ENCODE measurements around the gene VPS9D1. TPM values are rescaled to one million over a fixed set of nuclear protein-coding genes. Genes with fewer than 3 reads are reported as not detected.

Gene VPS9D1
- total and polyA plus RNA-seq, 2 donors (not counting 1 experiment from before 2014, with no cell fraction given): 6.3 to 13.0 TPM

DNA sequence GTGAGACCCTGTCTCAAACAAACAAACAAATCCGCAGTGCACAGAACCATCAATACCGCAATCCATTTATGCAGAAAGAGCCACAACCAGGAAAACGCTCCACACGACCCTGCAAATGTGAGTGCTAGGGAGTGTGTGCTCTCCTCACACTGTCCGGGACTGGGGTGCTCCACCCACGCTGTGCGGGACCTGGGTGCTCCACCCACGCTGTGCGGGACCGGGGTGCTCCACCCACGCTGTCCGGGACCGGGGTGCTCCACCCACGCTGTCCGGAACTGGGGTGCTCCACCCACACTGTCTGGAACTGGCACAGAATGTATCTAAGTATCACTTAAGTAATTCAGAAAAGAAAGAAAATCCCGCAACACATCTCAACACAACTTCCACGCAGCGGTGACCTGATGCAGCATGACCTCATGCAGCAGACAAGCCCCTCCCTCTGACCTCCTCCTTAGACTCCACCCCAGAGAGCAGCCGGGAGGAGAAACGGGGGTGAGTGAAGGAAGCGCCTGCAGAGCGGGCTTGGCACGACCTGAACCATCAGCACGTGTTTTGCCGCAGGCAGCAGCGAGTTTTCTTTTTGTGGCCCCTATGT, 39.1 kb upstream of the VPS9D1 start:
- Histone ChIP-seq H4K20me1 (ENCODE audit: control insufficient read depth, extremely low read depth, insufficient read depth, low read length) (no peaks in the 10 kb centered on the region), H3K4me2 (ENCODE audit: extremely low read depth, insufficient read depth, low read length) (no peak overlapping the region), H3K36me3 (ENCODE audit: control insufficient read depth, insufficient read depth, low read length) (peaks cover 10% of the 10 kb centered on the region), H3K9ac (ENCODE audit: insufficient read depth, low read length) (no peak overlapping the region), H3K27ac (ENCODE audit: insufficient read depth, low read length) (no peak overlapping the region), H3K9me3 (ENCODE audit: control insufficient read depth, insufficient read depth, low read depth, low read length) (no peaks in the 10 kb centered on the region), H3K27me3 (ENCODE audit: control insufficient read depth, insufficient read depth, low read length) (no peaks in the 10 kb centered on the region), H2AFZ (ENCODE audit: low read length) (no peak overlapping the region), H3K79me2 (ENCODE audit: control insufficient read depth, insufficient read depth, low read length) (no peaks in the 10 kb centered on the region), H3K4me3 (replicated peaks in 1 of 4; ENCODE audit: control extremely low read depth in 1 of 4, insufficient read depth in 1 of 4, low read depth in 3 of 4, low read length in 4 of 4) (no peak overlapping the region), H3K4me1 (ENCODE audit: control insufficient read depth, extremely low read depth, insufficient read depth, low read length) (no peaks in the 10 kb centered on the region)
- DNase-seq (ENCODE audit: low read depth in 2 of 2): no peak
- TF ChIP-seq EZH2 (IDR thresholded peaks at IDR 0.05; ENCODE audit: low read length, missing control alignments): no peak
- TF ChIP-seq, protein P1, sequence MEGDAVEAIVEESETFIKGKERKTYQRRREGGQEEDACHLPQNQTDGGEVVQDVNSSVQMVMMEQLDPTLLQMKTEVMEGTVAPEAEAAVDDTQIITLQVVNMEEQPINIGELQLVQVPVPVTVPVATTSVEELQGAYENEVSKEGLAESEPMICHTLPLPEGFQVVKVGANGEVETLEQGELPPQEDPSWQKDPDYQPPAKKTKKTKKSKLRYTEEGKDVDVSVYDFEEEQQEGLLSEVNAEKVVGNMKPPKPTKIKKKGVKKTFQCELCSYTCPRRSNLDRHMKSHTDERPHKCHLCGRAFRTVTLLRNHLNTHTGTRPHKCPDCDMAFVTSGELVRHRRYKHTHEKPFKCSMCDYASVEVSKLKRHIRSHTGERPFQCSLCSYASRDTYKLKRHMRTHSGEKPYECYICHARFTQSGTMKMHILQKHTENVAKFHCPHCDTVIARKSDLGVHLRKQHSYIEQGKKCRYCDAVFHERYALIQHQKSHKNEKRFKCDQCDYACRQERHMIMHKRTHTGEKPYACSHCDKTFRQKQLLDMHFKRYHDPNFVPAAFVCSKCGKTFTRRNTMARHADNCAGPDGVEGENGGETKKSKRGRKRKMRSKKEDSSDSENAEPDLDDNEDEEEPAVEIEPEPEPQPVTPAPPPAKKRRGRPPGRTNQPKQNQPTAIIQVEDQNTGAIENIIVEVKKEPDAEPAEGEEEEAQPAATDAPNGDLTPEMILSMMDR (conservative IDR thresholded peaks at IDR 0.05 in 1 of 2, IDR thresholded peaks at IDR 0.05 in 1 of 2; ENCODE audit: low read depth in 1 of 2, low read length in 2 of 2): no peak

DNA sequence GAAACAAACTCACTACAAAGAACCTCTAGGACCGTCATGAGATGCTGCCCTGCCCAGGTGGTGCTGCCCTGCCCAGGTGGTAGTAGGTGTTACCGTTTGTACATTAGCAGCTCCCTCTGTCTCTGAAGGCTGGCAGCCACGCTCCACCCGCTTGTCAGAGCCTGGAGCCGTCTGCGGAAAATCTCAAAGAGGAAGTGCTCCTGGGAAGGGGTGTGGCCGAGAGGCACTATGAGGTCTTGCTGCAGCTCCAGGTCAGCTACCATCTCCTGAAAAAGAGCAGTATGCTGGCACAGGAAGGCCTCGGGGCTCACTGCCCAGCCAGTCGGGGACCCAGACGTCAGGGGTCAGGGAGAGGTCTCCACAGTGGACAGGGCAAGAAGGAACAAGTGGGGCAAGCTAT, 28.9 kb upstream of the VPS9D1 start:
- no peak overlapping the region for H3K27ac ChIP-seq (ENCODE audit: insufficient read depth, low read length)
- no peak for DNase-seq (ENCODE audit: low read depth in 2 of 2)

DNA sequence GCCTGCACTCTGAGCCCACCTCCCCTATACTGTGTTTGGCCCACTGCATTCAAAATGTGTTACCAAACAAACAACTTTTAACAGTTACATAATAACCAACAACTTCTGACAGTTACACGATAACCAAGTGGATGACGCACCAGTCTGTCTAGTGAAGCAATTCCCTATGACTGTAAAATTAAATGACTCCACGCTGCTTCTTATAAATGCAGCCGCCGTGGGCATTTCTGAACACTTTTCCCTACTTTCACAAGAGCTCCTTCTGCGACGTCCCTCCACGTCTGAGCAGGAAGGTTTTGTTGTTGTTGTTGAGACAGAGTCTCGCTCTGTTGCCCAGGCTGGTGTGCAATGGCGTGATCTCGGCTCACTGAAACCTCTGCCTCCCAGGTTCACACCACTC, 28.2 kb upstream of the VPS9D1 start:
- no peak overlapping the region for H3K27ac ChIP-seq (ENCODE audit: insufficient read depth, low read length)
- H2AFZ ChIP-seq (ENCODE audit: low read length): no peak overlapping the region
- no peaks in the 10 kb centered on the region for H3K27me3 ChIP-seq (ENCODE audit: control insufficient read depth, insufficient read depth, low read length)
- no peak overlapping the region for H3K4me3 ChIP-seq (replicated peaks in 1 of 4; ENCODE audit: control extremely low read depth in 1 of 4, insufficient read depth in 1 of 4, low read depth in 3 of 4, low read length in 4 of 4)
- H3K9me3 ChIP-seq (ENCODE audit: control insufficient read depth, insufficient read depth, low read depth, low read length): no peaks in the 10 kb centered on the region
- no peak overlapping the region for H3K9ac ChIP-seq (ENCODE audit: insufficient read depth, low read length)
- no peaks in the 10 kb centered on the region for H4K20me1 ChIP-seq (ENCODE audit: control insufficient read depth, extremely low read depth, insufficient read depth, low read length)
- DNase-seq (ENCODE audit: low read depth in 2 of 2): no peak
- TF ChIP-seq, protein P1 (conservative IDR thresholded peaks at IDR 0.05 in 1 of 2, IDR thresholded peaks at IDR 0.05 in 1 of 2; ENCODE audit: low read depth in 1 of 2, low read length in 2 of 2): no peak
- TF ChIP-seq EZH2 (IDR thresholded peaks at IDR 0.05; ENCODE audit: low read length, missing control alignments): no peak
- no peaks in the 10 kb centered on the region for H3K4me1 ChIP-seq (ENCODE audit: control insufficient read depth, extremely low read depth, insufficient read depth, low read length)
- H3K4me2 ChIP-seq (ENCODE audit: extremely low read depth, insufficient read depth, low read length): no peak overlapping the region
- H3K36me3 ChIP-seq (ENCODE audit: control insufficient read depth, insufficient read depth, low read length): peaks cover 11% of the 10 kb centered on the region
- H3K79me2 ChIP-seq (ENCODE audit: control insufficient read depth, insufficient read depth, low read length): no peaks in the 10 kb centered on the region

More for the DNA sequence above, 28.9 kb upstream of the VPS9D1 start:
- H3K36me3 ChIP-seq (ENCODE audit: control insufficient read depth, insufficient read depth, low read length): peaks cover 9% of the 10 kb centered on the region
- no peak overlapping the region for H3K4me2 ChIP-seq (ENCODE audit: extremely low read depth, insufficient read depth, low read length)
- no peak overlapping the region for H2AFZ ChIP-seq (ENCODE audit: low read length)
- no peaks in the 10 kb centered on the region for H3K27me3 ChIP-seq (ENCODE audit: control insufficient read depth, insufficient read depth, low read length)
- no peaks in the 10 kb centered on the region for H3K9me3 ChIP-seq (ENCODE audit: control insufficient read depth, insufficient read depth, low read depth, low read length)
- H3K9ac ChIP-seq (ENCODE audit: insufficient read depth, low read length): no peak overlapping the region
- H3K4me3 ChIP-seq (replicated peaks in 1 of 4; ENCODE audit: control extremely low read depth in 1 of 4, insufficient read depth in 1 of 4, low read depth in 3 of 4, low read length in 4 of 4): no peak overlapping the region
- H4K20me1 ChIP-seq (ENCODE audit: control insufficient read depth, extremely low read depth, insufficient read depth, low read length): no peaks in the 10 kb centered on the region
- H3K79me2 ChIP-seq (ENCODE audit: control insufficient read depth, insufficient read depth, low read length): no peaks in the 10 kb centered on the region
- no peaks in the 10 kb centered on the region for H3K4me1 ChIP-seq (ENCODE audit: control insufficient read depth, extremely low read depth, insufficient read depth, low read length)
- TF ChIP-seq EZH2 (IDR thresholded peaks at IDR 0.05; ENCODE audit: low read length, missing control alignments): no peak
- TF ChIP-seq, protein P1 (conservative IDR thresholded peaks at IDR 0.05 in 1 of 2, IDR thresholded peaks at IDR 0.05 in 1 of 2; ENCODE audit: low read depth in 1 of 2, low read length in 2 of 2): no peak
